Loucy (cell line): ENCODE results near the gene SIAH3.

Source experiments
- H2AFZ ChIP-seq: fragments of 200-600 bp; sonication (generic); 2 replicates; pipeline ENCODE4 v1.6.0; 2016; ENCODE audit warnings: antibody characterized with exemption, mild to moderate bottlenecking, low read length, moderate library complexity
- H3F3A ChIP-seq: fragments of 200-600 bp; 2 replicates; pipeline ENCODE4 v1.6.0; 2016; ENCODE audit warnings: antibody characterized with exemption, low read depth, mild to moderate bottlenecking
- H3K27me3 ChIP-seq: fragments of 200-600 bp; sonication (generic); 2 replicates; pipeline ENCODE4 v1.6.1; 2014; ENCODE audit warnings: low read length, mild to moderate bottlenecking; ENCODE audit not compliant: insufficient read depth, poor library complexity, severe bottlenecking
- H3K36me3 ChIP-seq: fragments of 200-600 bp; sonication (generic); 2 replicates; pipeline ENCODE4 v1.6.1; 2016; ENCODE audit warnings: low read length; ENCODE audit not compliant: insufficient read depth
- H3K4me1 ChIP-seq: fragments of 200-600 bp; sonication (generic); 2 replicates; pipeline ENCODE4 v1.5.1; 2014; ENCODE audit warnings: low read length, mild to moderate bottlenecking; ENCODE audit not compliant: insufficient read depth, poor library complexity, severe bottlenecking
- H3K4me2 ChIP-seq: fragments of 200-600 bp; sonication (generic); 2 replicates; pipeline ENCODE4 v1.6.0; 2014; ENCODE audit warnings: antibody characterized with exemption, low read length, low read depth, mild to moderate bottlenecking; ENCODE audit not compliant: poor library complexity, severe bottlenecking
- H3K4me3 ChIP-seq: fragments of 200-600 bp; sonication (generic); 2 replicates; pipeline ENCODE4 v1.5.1; 2014; ENCODE audit warnings: low read length, mild to moderate bottlenecking, mixed read lengths; ENCODE audit not compliant: poor library complexity, severe bottlenecking
- H3K79me2 ChIP-seq: fragments of 200-600 bp; sonication (generic); 2 replicates; pipeline ENCODE4 v1.6.1; 2014; ENCODE audit warnings: low read length; ENCODE audit not compliant: insufficient read depth
- H3K9ac ChIP-seq: fragments of 200-600 bp; sonication (generic); 2 replicates; pipeline ENCODE4 v1.6.0; 2014; ENCODE audit warnings: mild to moderate bottlenecking, low read depth, low read length, moderate library complexity; ENCODE audit not compliant: poor library complexity, severe bottlenecking
- H3K9me2 ChIP-seq: fragments of 200-600 bp; sonication (generic); replicated peaks from 2 replicates; pipeline ENCODE4 v1.6.1; 2016; ENCODE audit warnings: low read depth, low read length, mixed read lengths
- H3K9me3 ChIP-seq: fragments of 200-600 bp; sonication (generic); 2 replicates; pipeline ENCODE4 v1.6.1; 2014; ENCODE audit warnings: mild to moderate bottlenecking, antibody characterized with exemption, low read length, low read depth; ENCODE audit not compliant: insufficient read depth
- H4K20me1 ChIP-seq: fragments of 200-600 bp; sonication (generic); 2 replicates; pipeline ENCODE4 v1.6.0; 2014; ENCODE audit warnings: antibody characterized with exemption, low read length, mild to moderate bottlenecking; ENCODE audit not compliant: insufficient read depth, poor library complexity, severe bottlenecking
- CTCF ChIP-seq: fragments of 200-600 bp; sonication (generic); conservative IDR thresholded peaks from 2 replicates; pipeline ENCODE4 v1.5.1; 2014; ENCODE audit warnings: mild to moderate bottlenecking, antibody characterized with exemption, low read length
- EZH2phosphoT487 ChIP-seq: fragments of 200-600 bp; IDR thresholded peaks from 2 replicates; pipeline ENCODE4 v1.6.1; 2018; ENCODE audit warnings: antibody characterized with exemption, mild to moderate bottlenecking, moderate library complexity, borderline replicate concordance

The SIAH3 gene

DNA sequence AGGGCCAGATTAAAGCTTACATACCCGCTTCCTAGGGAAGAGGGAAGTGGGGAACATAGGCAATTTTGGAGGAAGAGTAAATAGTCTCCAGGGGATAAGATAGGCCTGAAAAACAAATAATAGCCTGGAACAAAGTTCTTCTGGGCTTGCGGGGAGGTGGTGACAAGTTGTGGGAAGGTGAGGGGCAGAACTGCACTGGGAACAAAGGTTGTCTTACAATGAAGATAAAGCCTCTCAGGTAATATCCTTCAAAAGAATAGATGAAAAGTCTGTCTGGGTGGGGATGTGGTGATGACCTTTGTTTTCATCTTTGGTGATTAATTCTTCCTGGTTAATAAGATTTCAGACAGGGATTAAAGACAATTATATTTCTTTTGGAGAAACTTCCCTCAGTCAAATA is 80.7 kb downstream of the SIAH3 start:
- Histone ChIP-seq H3K4me2 (no peak overlapping the region), H3F3A (no peaks in the 10 kb centered on the region), H3K79me2 (no peaks in the 10 kb centered on the region), H2AFZ (no peak overlapping the region), H4K20me1 (no peaks in the 10 kb centered on the region), H3K9me3 (no peaks in the 10 kb centered on the region), H3K36me3 (no peaks in the 10 kb centered on the region), H3K27me3 (no peaks in the 10 kb centered on the region), H3K9ac (no peak overlapping the region), H3K4me3 (no peak overlapping the region), H3K4me1 (peaks cover 22% of the 10 kb centered on the region), H3K9me2 (no peaks in the 10 kb centered on the region)
- TF ChIP-seq EZH2phosphoT487 (no peak), CTCF (no peak)

- H3K4me2 ChIP-seq = peak overlapping the region; percentile 1
- H3K79me2 ChIP-seq = no peaks in the 10 kb centered on the region
- no peak for TF ChIP-seq CTCF
- TF ChIP-seq EZH2phosphoT487 = no peak
- H3K4me1 ChIP-seq = peaks cover 22% of the 10 kb centered on the region
- H3K4me3 ChIP-seq = no peak overlapping the region
- no peak overlapping the region for H2AFZ ChIP-seq
- no peak overlapping the region for H3K9ac ChIP-seq
- no peaks in the 10 kb centered on the region for H3K9me2 ChIP-seq
- no peaks in the 10 kb centered on the region for H3K9me3 ChIP-seq
- H3F3A ChIP-seq = no peaks in the 10 kb centered on the region
- no peaks in the 10 kb centered on the region for H4K20me1 ChIP-seq
- H3K27me3 ChIP-seq = no peaks in the 10 kb centered on the region
- no peaks in the 10 kb centered on the region for H3K36me3 ChIP-seq
These were observed 82.7 kb downstream of the SIAH3 start for GRCh38 chr13:45768656-45769479.

GRCh38 chr13:45765464-45765863 is 86.1 kb downstream of the SIAH3 start:
- peaks cover 22% of the 10 kb centered on the region for H3K4me1 ChIP-seq
- H3K9ac ChIP-seq = no peak overlapping the region
- H3K9me2 ChIP-seq = no peaks in the 10 kb centered on the region
- no peak overlapping the region for H2AFZ ChIP-seq
- no peaks in the 10 kb centered on the region for H3K27me3 ChIP-seq
- no peak overlapping the region for H3K4me2 ChIP-seq
- no peaks in the 10 kb centered on the region for H3K9me3 ChIP-seq
- no peaks in the 10 kb centered on the region for H3F3A ChIP-seq
- TF ChIP-seq EZH2phosphoT487 (no peak), CTCF (no peak)
- H3K36me3 ChIP-seq = no peaks in the 10 kb centered on the region
- H3K79me2 ChIP-seq = no peaks in the 10 kb centered on the region
- no peak overlapping the region for H3K4me3 ChIP-seq
- no peaks in the 10 kb centered on the region for H4K20me1 ChIP-seq
